Pancreas (tissue), 10 donors: ENCODE results near the gene RPRD1B. TPM values are rescaled to one million over a fixed set of nuclear protein-coding genes. Genes with fewer than 3 reads are reported as not detected.

Experiments
- ATAC-seq, 4 donors: fragments of 200-7000 bp; cut with Tn5 transposase; one replicate each; pipeline versions ENCODE4 v1.8.0 to v1.9.1; 2020; ENCODE audit warnings: mild to moderate bottlenecking in 4 of 4, moderate library complexity in 4 of 4
- DNase-seq, 6 donors: peaks; one replicate each; pipeline ENCODE4 v3.0.0-alpha.2; 2020
- FAIRE-seq: peaks from 2 replicates; lab custom pipeline; 2012; peaks lifted over from hg19 to GRCh38; lab: Jason Lieb, UNC
- H3K27ac ChIP-seq, 4 donors: fragments of 200-600 bp; sonication (generic); 1 replicate in 3 of 4; 2 replicates in 1 of 4; pipeline versions ENCODE4 v1.5.0 to v1.8.0; 2020
- H3K27me3 ChIP-seq, 4 donors: fragments of 200-600 bp; one replicate each; pipeline ENCODE4 v1.8.0; 2021
- H3K36me3 ChIP-seq, 3 donors: fragments of 200-600 bp; sonication (generic) in 1 of 3; one replicate each; pipeline versions ENCODE4 v1.5.0 to v1.8.0; 2020 to 2021
- H3K4me1 ChIP-seq, 3 donors: fragments of 200-600 bp; one replicate each; pipeline ENCODE4 v1.8.0; 2021
- H3K4me3 ChIP-seq, 4 donors: fragments of 200-600 bp; sonication (generic) in 2 of 4; one replicate each; pipeline versions ENCODE4 v1.5.0 to v1.8.0; 2020 to 2021
- H3K9me3 ChIP-seq, 4 donors: fragments of 200-600 bp; one replicate each; pipeline ENCODE4 v1.8.0; 2021
- CTCF ChIP-seq, 4 donors: fragments of 200-600 bp; sonication (generic) in 3 of 4; IDR thresholded peaks; one replicate each; pipeline versions ENCODE4 v1.5.0 to v1.8.0; 2021; ENCODE audit warnings: antibody characterized with exemption in 4 of 4
- WGBS, 2 donors: extraction: QIAGEN DNeasy Blood & Tissue Kit; methylation state at CpG; one replicate each; pipeline ENCODE4 v1.1.7; 2013; 5-methylcytosine and 5-hydroxymethylcytosine counted together
- intact Hi-C, 3 donors: fragments of 100-400 bp; cut with DNase I; formaldehyde crosslinking; loops; one replicate each; pipeline versions ENCODE4 v1.11.1 to v1.14.2; 2022
- polyA plus RNA-seq, 2 donors: library from polyadenylated mRNA; stranded (reverse); fragments of 200-250 nt; gene quantifications; one replicate each; pipeline ENCODE4 v1.2.3, GENCODE V29; 2013
- total RNA-seq, 6 donors: library from RNA; stranded (reverse); fragmentation: NEBNext Ultra II Directional in 4 of 6; extraction: Animal tissue kit (Norgen Biotek cat#: 25700) in 4 of 6; gene quantifications; one replicate each; pipeline versions ENCODE4 v1.2.1 to v1.2.4, GENCODE V29; 2021 to 2023
- donor health status: healthy with polysubstance abuse.
- donor health status: DM: no; HTN: no; CAD: no; lungs with moderate emphysema.
- donor health status: DM: no; HTN: no; CAD: no.
- donor health status: control.
- donor health status: control.
- donor health status: Bipolar disorder and iron deficiency.
- donor health status: DM: yes; HTN: yes; CAD: no.
- donor health status: DM: no; HTN: no; CAD: no.
- donor health status: DM: no; HTN: no; CAD: no.
- donor health status: DM: yes; HTN: yes; CAD: no.

RPRD1B gene
- total and polyA plus RNA-seq, 8 donors, result 6.0 to 19.7 (median 12.0) TPM

GRCh38 chr20:38078084-38078483, 44.5 kb downstream of the RPRD1B start:
- Histone ChIP-seq H3K4me1 (peaks cover 3 to 14% (median 10%) of the 10 kb centered on the region in 3 donors), H3K9me3 (no peaks in the 10 kb centered on the region), H3K27ac (no peak overlapping the region), H3K36me3 (peaks cover 0 to 8% (median 0%) of the 10 kb centered on the region in 3 donors), H3K27me3 (no peaks in the 10 kb centered on the region), H3K4me3 (no peak overlapping the region)
- TF ChIP-seq CTCF (IDR thresholded peaks at IDR 0.05), result no peak
- ATAC-seq, result no peak
- no peak for FAIRE-seq
- no peak for DNase-seq
- intact Hi-C loops, result loop anchor here in 1 of 3 donors (5.0 kb wide), 1 partner anchor 84 kb away; no protein-coding TSS in a partner anchor
- 91 to 96% methylated on average over 2 of the region's 2 CpGs for WGBS, 2 donors

- no peak overlapping the region for H3K4me3 ChIP-seq
- H3K4me1 ChIP-seq, result peaks cover 3 to 14% (median 10%) of the 10 kb centered on the region in 3 donors
- TF ChIP-seq CTCF (IDR thresholded peaks at IDR 0.05), result no peak
- H3K27me3 ChIP-seq, result no peaks in the 10 kb centered on the region
- no peak for FAIRE-seq
- DNase-seq, result no peak
- H3K36me3 ChIP-seq, result peaks cover 0 to 8% (median 0%) of the 10 kb centered on the region in 3 donors
- intact Hi-C loops, result loop anchor here in 1 of 3 donors (5.0 kb wide), 1 partner anchor 83 kb away; no protein-coding TSS in a partner anchor
- H3K27ac ChIP-seq, result no peak overlapping the region
- H3K9me3 ChIP-seq, result no peaks in the 10 kb centered on the region
- ATAC-seq, result no peak
- 97 to 100% methylated on average over 3 of the region's 3 CpGs for WGBS, 2 donors
Measured at GRCh38 chr20:38079353-38079752, 45.8 kb downstream of the RPRD1B start.

- 94 to 95% methylated on average over 3 of the region's 3 CpGs for WGBS, 2 donors
- H3K36me3 ChIP-seq, result peaks cover 0 to 8% (median 4%) of the 10 kb centered on the region in 3 donors
Measured at GRCh38 chr20:38081575-38081974, 48.0 kb downstream of the RPRD1B start.

GRCh38 chr20:38082894-38083293, 49.3 kb downstream of the RPRD1B start:
- H3K4me3 ChIP-seq, result no peak overlapping the region
- peaks cover 0 to 7% (median 0%) of the 10 kb centered on the region in 3 donors for H3K4me1 ChIP-seq
- intact Hi-C loops, result no loop called here
- ATAC-seq, result no peak
- H3K27ac ChIP-seq, result no peak overlapping the region
- H3K27me3 ChIP-seq, result no peaks in the 10 kb centered on the region
- FAIRE-seq, result no peak
- no peak for DNase-seq
- TF ChIP-seq CTCF (IDR thresholded peaks at IDR 0.05), result no peak
- no peaks in the 10 kb centered on the region for H3K9me3 ChIP-seq
- H3K36me3 ChIP-seq, result peaks cover 0 to 17% (median 7%) of the 10 kb centered on the region in 3 donors

More at GRCh38 chr20:38081575-38081974, 48.0 kb downstream of the RPRD1B start:
- intact Hi-C loops, result no loop called here
- H3K4me3 ChIP-seq, result no peak overlapping the region
- no peaks in the 10 kb centered on the region for H3K9me3 ChIP-seq
- no peak for FAIRE-seq
- no peak overlapping the region for H3K27ac ChIP-seq
- ATAC-seq, result no peak
- no peak for TF ChIP-seq CTCF (IDR thresholded peaks at IDR 0.05)
- H3K4me1 ChIP-seq, result peaks cover 0 to 7% (median 0%) of the 10 kb centered on the region in 3 donors
- DNase-seq, result no peak
- H3K27me3 ChIP-seq, result no peaks in the 10 kb centered on the region

GRCh38 chr20:38083338-38084048, 49.9 kb downstream of the RPRD1B start:
- WGBS, 2 donors, result 85 to 88% methylated on average over 12 of the region's 12 CpGs
- no peak overlapping the region for H3K27ac ChIP-seq
- TF ChIP-seq CTCF (IDR thresholded peaks at IDR 0.05), result no peak
- no peak overlapping the region for H3K4me3 ChIP-seq
- DNase-seq (no peak), ATAC-seq (no peak), FAIRE-seq (no peak)
- no peaks in the 10 kb centered on the region for H3K27me3 ChIP-seq
- peaks cover 0 to 20% (median 5%) of the 10 kb centered on the region in 3 donors for H3K36me3 ChIP-seq
- peaks cover 0 to 7% (median 0%) of the 10 kb centered on the region in 3 donors for H3K4me1 ChIP-seq
- H3K9me3 ChIP-seq, result no peaks in the 10 kb centered on the region
- intact Hi-C loops, result no loop called here
